Stimulated activated CD8-positive, alpha-beta memory T cell treated with anti-CD3 and anti-CD28 coated beads, Interleukin-4, amount 100 ng/mL, for 48 hours (primary cell): Measurements from ENCODE around the gene TSHR.
"Not testable (repeated sequence)": the region's sequence is repeated elsewhere in the genome, so short reads cannot be mapped to it uniquely, and the experiment has no call there.

Experiments used
- DNase-seq: peaks from one replicate; pipeline ENCODE4 v3.0.0-alpha.2; 2020

TSHR gene

DNA sequence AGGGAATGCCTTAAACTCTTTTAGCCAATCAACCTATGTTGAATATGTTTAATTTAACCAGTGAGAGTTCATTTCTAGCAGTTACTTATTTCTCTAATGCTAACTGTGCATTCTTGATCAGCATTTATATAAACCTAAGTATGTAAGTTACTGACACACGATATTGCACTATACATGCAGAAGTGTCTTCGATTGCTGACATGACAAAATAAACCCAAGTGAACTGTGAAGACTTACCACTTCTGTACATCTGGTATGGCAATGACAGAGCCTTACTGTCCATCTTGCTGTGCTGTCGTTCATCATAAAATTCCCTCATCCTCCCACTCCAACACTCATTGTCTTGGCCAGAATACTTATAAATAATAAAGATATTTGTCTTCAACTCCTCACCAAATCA is 131.8 kb downstream of the TSHR start:
- DNase-seq: no peak

DNA sequence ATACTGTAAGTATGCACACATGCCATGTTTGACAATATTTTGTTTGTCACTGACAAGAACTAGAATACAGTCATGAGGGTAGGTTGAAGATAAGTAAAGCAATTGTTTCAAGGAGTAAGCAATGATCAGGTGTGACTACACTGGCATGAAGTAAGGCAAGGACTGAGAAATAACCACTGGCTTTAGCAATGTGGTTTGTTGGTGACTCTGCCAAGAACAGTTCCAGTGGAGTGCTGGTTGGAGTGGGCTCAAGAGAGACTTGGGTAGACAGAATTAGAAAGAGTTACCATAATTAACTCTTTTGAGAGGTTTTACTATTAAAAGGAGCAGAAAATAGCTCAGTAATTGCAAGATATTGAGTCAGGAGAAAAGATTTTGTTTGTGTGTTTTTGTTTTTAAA is 135.7 kb downstream of the TSHR start:
- no peak for DNase-seq

DNA sequence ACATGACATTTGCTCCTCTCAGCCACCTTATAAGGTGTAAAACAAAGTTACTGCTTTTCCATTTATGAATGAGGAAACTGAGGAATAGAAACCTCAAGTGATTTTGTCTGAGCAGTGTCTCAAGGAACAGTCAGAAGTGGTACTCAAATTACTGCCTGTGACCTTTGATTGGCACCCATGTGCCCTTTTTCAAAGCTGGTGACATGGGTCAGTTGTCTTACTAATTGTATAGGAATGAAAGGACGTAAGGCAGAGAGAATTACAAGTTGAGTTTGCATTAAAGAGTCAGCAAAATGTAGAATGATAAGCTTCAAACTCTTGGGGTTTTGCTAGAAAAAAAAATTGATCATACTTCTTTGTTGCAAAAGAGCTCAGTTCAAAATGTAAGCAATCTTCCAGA is 136.2 kb downstream of the TSHR start:
- no peak for DNase-seq

DNA sequence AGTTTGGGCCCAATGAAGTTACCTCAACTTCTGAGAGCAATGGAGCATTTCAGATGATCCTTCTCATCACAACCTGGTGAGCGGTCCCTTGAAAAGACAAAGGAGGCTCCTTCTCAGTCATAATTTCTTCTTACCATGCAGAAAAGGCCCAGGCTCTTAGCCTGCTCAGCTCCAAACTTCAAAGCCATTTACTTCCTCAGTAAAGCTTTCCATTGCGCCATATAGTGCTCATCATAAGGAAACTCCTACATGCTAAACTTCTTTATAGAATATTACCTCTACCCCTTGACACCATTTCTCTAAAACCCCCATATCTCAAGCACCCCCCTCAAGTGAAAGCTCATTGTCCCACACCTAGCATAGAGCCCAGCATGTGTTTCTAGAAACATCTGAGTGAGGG is 138.2 kb downstream of the TSHR start:
- no peak for DNase-seq

DNA sequence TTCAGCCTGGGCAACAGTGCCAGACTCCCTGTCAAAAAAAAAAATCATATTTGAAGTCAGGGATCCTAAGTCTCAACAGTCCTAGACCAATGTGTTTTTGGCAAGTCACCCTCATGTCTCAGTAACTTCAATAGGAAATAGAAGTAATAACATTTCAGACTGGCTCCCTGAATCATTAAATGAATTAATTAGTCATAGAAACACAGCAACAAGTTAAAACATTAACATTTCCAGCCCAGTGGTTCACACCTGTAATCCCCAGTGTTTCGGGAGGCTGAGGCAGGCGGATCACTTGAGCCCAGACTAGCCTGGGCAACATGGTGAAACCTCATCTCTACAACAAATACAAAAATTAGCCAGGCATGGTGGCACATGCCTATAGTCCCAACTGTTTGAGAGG is 140.1 kb downstream of the TSHR start:
- DNase-seq: no peak

DNA sequence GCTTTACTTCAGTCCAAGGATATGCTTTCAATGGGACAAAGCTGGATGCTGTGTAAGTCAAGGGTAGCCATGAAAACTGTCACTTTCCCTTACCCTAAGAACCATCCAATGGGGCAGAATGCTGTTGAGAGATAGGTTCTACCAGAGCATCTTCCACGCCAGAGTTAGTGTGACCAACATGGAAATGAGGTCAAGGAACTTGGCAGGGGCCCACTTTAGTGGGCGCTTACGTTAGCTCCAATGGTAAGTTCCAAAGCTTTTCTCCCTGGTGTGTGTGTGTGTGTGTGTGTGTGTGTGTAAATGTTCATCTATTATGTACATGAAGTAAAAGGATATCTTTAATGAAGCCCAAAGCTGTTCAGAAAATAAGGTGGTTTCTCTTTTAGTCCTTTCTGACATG is 141.2 kb downstream of the TSHR start:
- DNase-seq: no peak

DNA sequence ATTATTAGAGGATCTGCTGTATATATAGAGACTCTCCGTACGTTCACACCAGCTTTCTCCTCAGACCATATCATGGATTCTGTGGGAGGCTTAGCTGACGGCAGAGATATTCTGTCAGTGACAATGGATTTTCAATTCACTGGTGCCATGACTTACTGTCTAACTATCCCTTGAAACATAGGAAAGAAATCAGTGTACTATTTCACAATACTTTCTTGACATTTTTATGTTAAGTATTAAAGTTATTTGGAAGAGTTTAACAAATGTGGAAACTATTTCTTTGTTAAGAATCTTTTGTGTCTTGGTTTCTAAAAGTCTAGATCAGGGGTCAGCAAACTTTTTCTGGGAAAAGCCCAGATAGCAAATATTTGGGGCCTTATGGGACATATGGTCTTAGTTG is 146.8 kb downstream of the TSHR start:
- no peak for DNase-seq

DNA sequence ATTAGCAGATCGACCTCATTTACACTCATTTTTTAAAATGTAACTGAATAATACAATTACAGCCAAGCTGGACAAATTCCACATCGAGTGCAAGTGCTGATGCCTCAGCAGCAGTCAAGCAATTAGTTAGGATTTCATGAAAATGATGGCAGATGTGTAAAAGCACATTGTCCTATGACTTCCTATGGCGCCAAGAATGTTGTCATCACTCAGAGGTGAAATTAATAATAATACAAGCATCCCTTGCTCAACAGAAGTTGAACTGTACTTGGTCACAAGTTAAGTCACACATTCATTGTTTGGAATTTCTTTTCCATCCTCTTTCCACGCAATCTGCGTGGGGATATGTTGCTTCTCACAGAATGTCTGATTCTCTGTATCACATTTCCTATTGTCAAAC is 148.0 kb downstream of the TSHR start:
- no peak for DNase-seq

DNA sequence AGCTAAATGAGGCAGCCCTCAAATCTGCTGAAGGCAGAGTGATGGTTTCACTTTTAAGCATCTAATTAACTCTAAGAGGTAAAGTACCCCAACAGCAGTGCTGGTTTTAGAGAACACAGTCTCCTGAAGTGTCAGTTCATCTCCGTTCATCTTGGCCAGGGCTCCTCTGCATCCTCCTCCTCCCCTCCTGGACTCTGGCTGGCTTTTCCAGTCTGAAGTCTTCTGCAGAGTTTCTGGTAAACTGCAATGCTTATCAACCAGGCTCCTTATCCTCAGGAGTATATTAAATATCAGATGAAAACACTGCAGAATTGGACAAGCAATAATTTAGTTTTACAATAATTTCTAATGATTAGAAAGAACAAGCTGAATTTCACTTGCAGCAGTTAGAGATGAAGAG is 150.0 kb downstream of the TSHR start:
- no peak for DNase-seq

DNA sequence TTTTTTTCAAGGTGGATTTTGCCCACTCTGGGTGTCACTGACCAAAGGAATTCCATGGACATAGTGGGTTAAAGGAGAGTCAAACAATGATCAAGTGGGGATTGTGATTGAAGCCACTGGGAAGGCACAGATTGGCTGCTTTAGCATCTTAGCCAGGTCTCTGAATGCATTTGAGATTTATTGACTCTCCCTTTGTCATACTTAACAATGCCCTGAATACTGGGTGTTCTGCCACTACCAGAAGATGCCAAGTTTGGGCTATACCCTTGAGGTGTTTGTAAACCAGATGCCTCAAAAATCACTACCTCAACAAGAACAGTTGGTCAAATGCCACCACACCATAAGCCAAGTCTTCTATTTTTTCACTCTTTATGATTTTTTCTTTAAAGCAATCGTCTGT is 150.5 kb downstream of the TSHR start:
- no peak for DNase-seq

DNA sequence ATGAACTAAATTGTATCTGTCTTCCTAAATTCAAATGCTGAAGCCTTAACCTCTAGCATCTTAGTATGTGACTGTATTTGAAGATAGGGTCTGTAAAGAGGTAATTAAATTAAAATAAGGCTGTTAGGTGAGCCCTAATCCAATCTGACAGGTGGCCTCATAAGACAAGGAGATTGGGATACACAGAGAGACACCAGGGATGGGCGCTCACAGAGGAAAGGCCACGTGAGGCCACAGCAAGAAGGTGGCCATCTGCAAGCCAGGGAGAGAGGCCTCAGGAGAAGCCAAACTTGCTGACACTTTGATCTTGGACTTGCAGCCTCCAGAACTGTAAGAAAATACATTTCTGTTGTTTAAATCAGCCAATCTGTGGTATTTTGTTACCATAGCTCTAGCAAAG is 154.8 kb downstream of the TSHR start:
- no peak for DNase-seq

DNA sequence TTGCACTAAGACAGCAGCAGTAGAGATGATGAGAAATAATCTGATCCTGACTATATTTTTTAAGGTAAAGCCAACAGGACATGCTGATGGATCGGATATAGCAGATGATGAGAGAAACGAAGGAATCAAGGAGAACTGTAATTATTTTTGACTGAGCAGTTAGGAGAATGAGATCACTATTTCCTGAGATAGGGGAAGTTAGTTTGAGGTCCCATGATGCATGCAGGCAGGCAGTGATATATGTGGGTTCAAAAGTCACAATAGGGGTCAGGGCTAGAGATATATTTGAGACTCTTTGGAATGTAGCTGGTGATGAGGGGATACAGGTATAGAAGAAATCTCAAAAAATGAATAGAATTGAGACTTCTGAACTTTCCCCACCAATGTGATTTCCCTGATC is 157.8 kb downstream of the TSHR start:
- DNase-seq: no peak

DNA sequence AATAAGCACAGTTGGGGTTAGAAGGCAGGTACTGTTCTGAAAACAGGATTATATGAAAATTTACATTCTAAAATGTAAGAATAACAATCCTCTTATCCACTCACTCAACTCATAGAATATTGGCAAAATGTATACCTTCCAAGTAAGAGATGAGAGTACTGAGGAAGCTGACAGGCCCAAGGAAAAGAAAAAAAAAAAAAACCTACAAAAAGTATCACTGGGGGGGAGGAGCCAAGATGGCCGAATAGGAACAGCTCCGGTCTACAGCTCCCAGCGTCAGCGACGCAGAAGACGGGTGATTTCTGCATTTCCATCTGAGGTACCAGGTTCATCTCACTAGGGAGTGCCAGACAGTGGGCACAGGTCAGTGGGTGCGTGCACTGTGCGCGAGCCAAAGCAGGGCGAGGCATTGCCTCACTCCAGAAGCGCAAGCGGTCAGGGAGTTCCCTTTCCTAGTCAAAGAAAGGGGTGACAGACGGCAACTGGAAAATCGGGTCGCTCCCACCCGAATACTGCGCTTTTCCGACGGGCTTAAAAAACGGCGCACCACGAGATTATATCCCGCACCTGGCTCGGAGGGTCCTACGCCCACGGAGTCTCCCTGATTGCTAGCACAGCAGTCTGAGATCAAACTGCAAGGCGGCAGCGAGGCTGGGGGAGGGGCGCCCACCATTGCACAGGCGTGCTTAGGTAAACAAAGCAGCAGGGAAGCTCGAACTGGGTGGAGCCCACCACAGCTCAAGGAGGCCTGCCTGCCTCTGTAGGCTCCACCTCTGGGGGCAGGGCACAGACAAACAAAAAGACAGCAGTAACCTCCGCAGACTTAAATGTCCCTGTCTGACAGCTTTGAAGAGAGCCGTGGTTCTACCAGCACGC is 158.8 kb downstream of the TSHR start:
- DNase-seq: not testable (repeated sequence)

DNA sequence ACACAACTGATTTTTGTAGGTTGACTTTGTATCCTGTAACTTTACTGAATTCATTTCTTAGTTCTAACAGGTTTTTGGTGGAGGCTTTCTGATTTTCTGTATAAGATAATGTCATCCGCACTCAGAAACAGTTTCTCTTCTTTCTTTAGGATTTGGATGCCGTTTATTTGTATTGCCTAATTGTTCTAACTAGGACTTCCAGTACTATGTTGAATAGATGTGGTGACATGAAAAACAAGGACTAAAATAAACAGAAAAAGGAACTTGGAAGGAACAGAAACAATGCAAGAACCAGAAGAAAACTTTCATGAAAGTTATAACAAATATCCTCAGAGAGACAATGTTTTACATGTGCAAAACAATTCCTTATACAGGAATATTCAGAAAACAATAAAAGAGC is 165.1 kb downstream of the TSHR start:
- DNase-seq: no peak

DNA sequence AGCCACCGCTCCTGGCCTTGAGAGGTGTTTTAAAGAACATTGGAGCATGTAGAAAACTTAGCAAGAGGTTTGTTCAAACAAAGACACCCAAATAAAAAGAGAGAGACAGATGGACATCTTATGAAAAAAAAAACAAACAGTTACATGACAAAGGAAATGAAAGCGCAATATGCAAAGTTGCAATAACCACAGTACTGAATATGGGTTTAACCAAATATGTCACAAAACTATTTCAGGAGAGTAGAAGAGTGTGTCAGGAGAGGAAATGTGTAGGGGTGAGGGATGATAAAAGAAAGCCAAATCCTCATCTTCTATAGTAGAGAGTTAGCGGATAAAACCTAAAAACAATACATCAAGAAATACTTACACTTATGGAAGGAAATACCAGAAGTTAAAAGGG is 166.9 kb downstream of the TSHR start:
- no peak for DNase-seq

DNA sequence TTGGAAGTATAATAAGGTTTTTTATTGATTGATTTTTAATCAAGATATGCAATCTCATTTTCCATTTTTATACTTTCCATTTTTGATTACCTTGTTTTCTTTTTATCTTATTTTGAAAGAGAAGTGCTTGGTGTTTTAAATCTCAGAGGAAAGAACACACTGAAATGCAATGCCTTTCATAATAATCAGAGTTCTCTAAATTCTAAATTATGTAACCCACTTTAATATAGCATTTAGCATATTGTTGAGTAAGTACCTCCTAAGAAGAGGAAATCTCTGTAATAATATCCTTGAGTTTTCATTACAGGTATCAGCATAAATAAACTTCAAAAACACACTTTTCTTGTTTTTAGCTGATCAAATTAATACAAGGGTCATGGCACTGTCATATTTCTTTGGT is 168.4 kb downstream of the TSHR start:
- DNase-seq: no peak

DNA sequence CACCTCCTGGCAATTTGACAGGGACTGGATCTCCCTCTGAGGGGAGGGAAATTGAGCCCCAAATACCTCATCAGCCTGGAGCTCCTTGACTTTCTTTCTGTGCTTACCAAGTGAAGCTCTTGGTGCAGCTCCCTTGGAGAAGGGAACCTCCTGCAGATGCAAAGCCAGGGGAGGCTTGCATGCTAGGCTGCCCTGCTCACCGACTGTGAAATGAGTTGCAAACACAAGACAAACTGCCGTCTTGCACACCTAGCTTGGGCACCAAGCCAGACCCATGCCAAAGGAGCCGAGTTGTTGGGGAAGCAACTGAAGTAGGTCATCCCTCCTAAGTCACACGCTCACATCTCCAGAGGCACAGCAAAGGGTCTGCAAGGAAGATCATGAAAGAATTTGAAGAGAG is 170.1 kb downstream of the TSHR start:
- no peak for DNase-seq

DNA sequence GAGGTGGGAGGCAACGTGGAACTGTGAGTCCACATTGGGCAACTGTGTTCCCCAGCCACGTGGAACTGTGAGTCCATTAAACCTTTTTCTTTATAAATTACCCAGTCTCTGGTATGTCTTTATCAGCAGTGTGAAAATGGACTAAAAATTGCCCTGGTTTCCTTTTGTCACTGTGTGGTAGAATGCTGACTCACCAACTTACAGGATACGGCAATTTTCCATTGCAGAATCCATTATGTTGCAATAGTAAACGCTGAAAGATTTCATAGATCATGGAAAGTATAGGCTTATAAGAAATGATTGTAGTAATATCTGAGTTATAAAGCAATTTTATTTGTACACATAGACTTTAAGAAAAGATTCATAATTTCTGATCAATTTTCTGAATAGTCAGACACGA is 172.4 kb downstream of the TSHR start:
- no peak for DNase-seq

DNA sequence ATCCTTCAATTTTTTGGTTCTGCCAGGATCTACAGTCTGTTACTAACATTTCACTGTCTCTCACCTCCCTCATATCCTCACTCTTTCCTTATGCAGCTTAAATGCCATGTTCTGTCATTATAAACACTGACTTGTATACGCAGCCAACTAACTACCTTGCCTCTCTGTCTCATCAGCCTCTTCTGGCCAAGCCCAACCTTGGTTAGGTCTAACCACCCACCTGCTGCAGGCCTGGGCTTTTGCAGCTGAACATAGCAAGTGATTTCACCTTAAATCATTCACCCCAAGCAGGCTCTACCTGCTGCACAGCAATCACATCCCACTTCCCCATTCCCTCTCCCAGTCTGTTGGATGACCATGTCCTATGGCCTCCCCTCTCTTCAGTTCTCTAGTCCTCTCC is 173.8 kb downstream of the TSHR start:
- no peak for DNase-seq

DNA sequence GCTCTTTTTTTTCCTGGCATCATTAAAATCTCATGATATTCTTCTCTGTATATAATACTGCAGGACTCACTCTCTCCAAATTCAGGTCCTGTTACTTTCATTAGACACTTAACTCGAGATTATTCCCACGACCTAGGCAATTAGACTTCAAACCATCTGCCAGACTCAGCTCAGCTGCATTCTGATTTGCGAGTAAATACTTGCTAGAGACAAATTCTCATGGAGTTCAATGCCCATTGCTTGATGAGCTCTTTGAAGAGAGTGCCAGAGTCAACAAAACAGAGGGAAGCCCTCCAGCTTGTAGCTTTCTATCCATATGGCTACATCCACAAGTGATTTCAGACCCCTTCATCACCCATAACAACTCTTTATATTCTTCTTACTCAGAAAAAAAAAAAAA is 177.0 kb downstream of the TSHR start:
- DNase-seq: no peak

DNA sequence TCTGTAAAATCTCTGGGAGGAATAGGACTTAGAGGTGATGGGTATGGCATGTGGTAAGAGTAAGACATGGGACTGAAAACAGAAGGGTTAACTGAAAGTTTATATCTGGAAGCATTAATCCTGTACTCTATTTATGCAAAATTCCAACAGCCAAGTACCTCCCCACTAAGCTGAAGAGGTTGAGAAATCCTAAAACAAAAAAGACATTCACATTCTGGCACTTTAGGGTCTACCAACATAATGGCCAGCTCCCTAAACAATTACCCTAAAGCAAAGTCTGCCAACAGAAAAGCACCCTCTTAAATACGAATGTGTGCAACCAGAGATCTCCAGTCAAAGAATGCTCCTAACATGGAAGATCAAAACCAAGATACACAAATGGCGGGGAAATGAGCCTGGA is 178.0 kb downstream of the TSHR start:
- DNase-seq: no peak

DNA sequence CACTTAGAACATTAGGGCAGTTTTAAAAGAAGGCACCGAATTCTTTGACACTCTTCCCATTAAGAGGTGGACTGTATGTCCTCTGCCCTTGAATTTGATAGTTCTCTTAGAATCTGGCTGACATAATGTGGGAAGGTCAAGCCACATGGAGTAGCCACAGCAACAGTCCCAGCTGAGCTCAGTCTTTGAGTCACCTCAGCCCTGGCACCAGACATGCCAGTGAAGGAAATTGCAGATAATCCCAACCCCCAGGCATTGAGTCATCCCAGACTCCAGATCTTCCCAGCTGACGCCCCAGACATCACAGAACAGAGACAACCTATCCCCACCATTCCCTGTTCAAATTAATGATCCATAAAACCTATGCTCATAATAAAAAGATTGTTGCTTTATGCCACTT is 181.9 kb downstream of the TSHR start:
- DNase-seq: no peak

DNA sequence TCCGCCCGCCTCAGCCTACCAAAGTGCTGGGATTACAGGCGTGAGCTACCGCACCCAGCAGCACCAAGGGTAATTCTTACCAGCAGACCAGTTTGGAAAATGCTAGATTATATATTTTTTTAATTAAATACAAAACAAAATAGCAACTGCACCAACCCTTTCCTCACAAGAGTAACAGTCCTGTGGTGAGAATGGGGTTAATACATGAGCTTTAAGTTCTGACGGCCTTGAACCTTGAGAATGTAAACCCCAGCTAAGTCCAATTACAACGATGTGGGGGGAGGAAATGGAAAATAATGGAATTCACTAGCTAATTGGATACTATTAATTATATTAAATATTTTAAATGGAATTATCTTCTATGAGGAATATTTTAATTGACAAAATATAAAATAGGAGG is 183.0 kb downstream of the TSHR start:
- DNase-seq: no peak

DNA sequence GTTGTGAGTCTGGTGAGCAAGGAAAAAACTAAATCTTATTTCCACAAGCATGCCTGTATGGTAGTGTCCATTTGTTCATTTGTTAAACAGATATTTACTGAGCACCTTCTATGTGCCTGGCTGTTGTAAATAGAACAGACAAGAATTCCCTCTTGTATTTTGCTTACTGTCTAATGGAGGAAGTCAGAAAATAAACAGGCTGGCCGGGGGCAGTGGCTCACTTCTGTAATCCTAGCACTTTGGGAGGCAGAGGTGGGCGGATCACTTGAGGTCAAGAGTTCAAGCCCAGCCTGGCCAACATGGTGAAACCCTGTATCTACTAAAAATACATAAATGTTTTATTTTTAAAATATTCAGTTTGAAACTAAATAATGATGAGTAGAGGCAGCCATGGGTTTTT is 186.0 kb downstream of the TSHR start:
- DNase-seq: no peak

DNA sequence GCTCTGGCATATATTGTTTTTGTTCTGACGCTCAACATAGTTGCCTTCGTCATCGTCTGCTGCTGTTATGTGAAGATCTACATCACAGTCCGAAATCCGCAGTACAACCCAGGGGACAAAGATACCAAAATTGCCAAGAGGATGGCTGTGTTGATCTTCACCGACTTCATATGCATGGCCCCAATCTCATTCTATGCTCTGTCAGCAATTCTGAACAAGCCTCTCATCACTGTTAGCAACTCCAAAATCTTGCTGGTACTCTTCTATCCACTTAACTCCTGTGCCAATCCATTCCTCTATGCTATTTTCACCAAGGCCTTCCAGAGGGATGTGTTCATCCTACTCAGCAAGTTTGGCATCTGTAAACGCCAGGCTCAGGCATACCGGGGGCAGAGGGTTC is 188.4 kb downstream of the TSHR start:
- no peak for DNase-seq
